Esophagus (tissue), 2 donors: Measurements from ENCODE around the gene CNBP. TPM values are rescaled to one million over a fixed set of nuclear protein-coding genes. Genes with fewer than 3 reads are reported as not detected.
"Not testable (repeated sequence)": the region's sequence is repeated elsewhere in the genome, so short reads cannot be mapped to it uniquely, and the experiment has no call there.

ENCODE experiments used
- H3K27ac ChIP-seq, 2 donors: one replicate each; pipeline ENCODE4 v1.5.1; 2013; ENCODE audit warnings: low read depth in 2 of 2, mild to moderate bottlenecking in 2 of 2, inconsistent platforms in 1 of 2, low read length in 1 of 2, moderate library complexity in 1 of 2
- H3K27me3 ChIP-seq, 2 donors: one replicate each; pipeline ENCODE4 v1.6.1; 2013; ENCODE audit warnings: low read length in 2 of 2, control low read depth in 1 of 2, mild to moderate bottlenecking in 1 of 2; ENCODE audit not compliant: insufficient read depth in 2 of 2, control insufficient read depth in 1 of 2
- H3K36me3 ChIP-seq, 2 donors: one replicate each; pipeline ENCODE4 v1.6.1; 2013; ENCODE audit warnings: low read length in 1 of 2; ENCODE audit not compliant: control insufficient read depth in 2 of 2, insufficient read depth in 2 of 2
- H3K4me1 ChIP-seq, 2 donors: one replicate each; pipeline ENCODE4 v1.6.1; 2013; ENCODE audit warnings: low read length in 1 of 2; ENCODE audit not compliant: control insufficient read depth in 2 of 2, insufficient read depth in 2 of 2
- H3K4me3 ChIP-seq, 2 donors: one replicate each; pipeline ENCODE4 v1.5.1; 2013; ENCODE audit warnings: low read length in 2 of 2, mild to moderate bottlenecking in 2 of 2, low read depth in 1 of 2, moderate library complexity in 1 of 2
- H3K9me3 ChIP-seq, 2 donors: one replicate each; pipeline ENCODE4 v1.6.1; 2013; ENCODE audit warnings: mild to moderate bottlenecking in 2 of 2, low read depth in 1 of 2, low read length in 1 of 2, moderate library complexity in 1 of 2; ENCODE audit not compliant: control insufficient read depth in 2 of 2, insufficient read depth in 1 of 2
- WGBS, 2 donors: extraction: QIAGEN DNeasy Blood & Tissue Kit; methylation state at CpG; one replicate each; pipeline ENCODE4 v1.1.7; 2013; 5-methylcytosine and 5-hydroxymethylcytosine counted together
- polyA plus RNA-seq, 2 donors: library from polyadenylated mRNA; stranded (reverse); fragments of 200-250 nt; gene quantifications; one replicate each; pipeline ENCODE4 v1.2.3, GENCODE V29; 2013
- donor health status: healthy with polysubstance abuse.
- donor health status: Bipolar disorder and iron deficiency.

Gene CNBP
- 100 to 1,000 TPM; 287 to 351 TPM for polyA plus RNA-seq

GRCh38 chr3:129183569-129184395 is at the start of gene CNBP:
CNBP (minus strand) TSS chr3:129183896; CDS start chr3:129171757, 12,139 bp downstream.
- WGBS, 2 donors = 0% methylated on average over 83 of the region's 83 CpGs

GRCh38 chr3:129231331-129232119 is 47.8 kb upstream of the CNBP start:
- Histone ChIP-seq H3K36me3 (no peaks in the 10 kb centered on the region), H3K27ac (no peak overlapping the region), H3K9me3 (no peaks in the 10 kb centered on the region), H3K4me3 (no peak overlapping the region), H3K27me3 (no peaks in the 10 kb centered on the region), H3K4me1 (peaks cover 3 to 12% of the 10 kb centered on the region in 2 donors)
- WGBS, 2 donors = 76 to 82% methylated on average over 10 of the region's 10 CpGs

More at GRCh38 chr3:129183569-129184395, at the start of gene CNBP:
- peaks cover 0 to 2% of the 10 kb centered on the region in 2 donors for H3K4me1 ChIP-seq
- peaks cover 0 to 3% of the 10 kb centered on the region in 2 donors for H3K36me3 ChIP-seq
- peak within 1 kb of the TSS; percentile 97 to 100 for H3K27ac ChIP-seq
- no peaks in the 10 kb centered on the region for H3K9me3 ChIP-seq
- peak within 1 kb of the TSS; percentile 83 to 99 for H3K4me3 ChIP-seq
- no peaks in the 10 kb centered on the region for H3K27me3 ChIP-seq

GRCh38 chr3:129230311-129231019 is 46.8 kb upstream of the CNBP start:
- 40 to 42% methylated on average over 7 of the region's 7 CpGs for WGBS, 2 donors

GRCh38 chr3:129228891-129229585 is 45.3 kb upstream of the CNBP start:
- Histone ChIP-seq H3K27ac (peak overlapping the region; percentile 66 to 83), H3K27me3 (no peaks in the 10 kb centered on the region), H3K36me3 (no peaks in the 10 kb centered on the region), H3K9me3 (no peaks in the 10 kb centered on the region), H3K4me1 (peaks cover 3 to 15% of the 10 kb centered on the region in 2 donors), H3K4me3 (no peak overlapping the region)
- WGBS, 2 donors = 64 to 72% methylated on average over 11 of the region's 11 CpGs

More at GRCh38 chr3:129230311-129231019, 46.8 kb upstream of the CNBP start:
- Histone ChIP-seq H3K4me3 (no peak overlapping the region), H3K27ac (peak overlapping the region in 1 of 2 donors; percentile 67), H3K4me1 (peaks cover 3 to 12% of the 10 kb centered on the region in 2 donors), H3K27me3 (no peaks in the 10 kb centered on the region), H3K9me3 (no peaks in the 10 kb centered on the region), H3K36me3 (no peaks in the 10 kb centered on the region)

GRCh38 chr3:129226374-129226773 is 42.7 kb upstream of the CNBP start:
- 37 to 53% methylated on average over 6 of the region's 6 CpGs for WGBS, 2 donors
- H3K27ac ChIP-seq = peak overlapping the region; percentile 52 to 70
- H3K4me1 ChIP-seq = peaks cover 3 to 15% of the 10 kb centered on the region in 2 donors
- no peaks in the 10 kb centered on the region for H3K27me3 ChIP-seq
- no peaks in the 10 kb centered on the region for H3K36me3 ChIP-seq
- H3K9me3 ChIP-seq = no peaks in the 10 kb centered on the region
- H3K4me3 ChIP-seq = no peak overlapping the region

- Histone ChIP-seq H3K9me3 (no peaks in the 10 kb centered on the region), H3K36me3 (no peaks in the 10 kb centered on the region), H3K4me1 (peaks cover 3 to 15% of the 10 kb centered on the region in 2 donors), H3K27me3 (no peaks in the 10 kb centered on the region), H3K4me3 (no peak overlapping the region), H3K27ac (peak overlapping the region; percentile 43 to 87)
- 4 to 5% methylated on average over 9 of the region's 9 CpGs for WGBS, 2 donors
Measured at GRCh38 chr3:129224984-129225393, 41.3 kb upstream of the CNBP start.

- 36 to 92% methylated on average over 1 of the region's 1 CpG for WGBS, 2 donors
- H3K4me1 ChIP-seq = peaks cover under 1 to 12% of the 10 kb centered on the region in 2 donors
- H3K27me3 ChIP-seq, H3K36me3 ChIP-seq, H3K4me3 ChIP-seq, H3K27ac ChIP-seq, H3K9me3 ChIP-seq: not testable (repeated sequence)
Measured at GRCh38 chr3:129224387-129224786, 40.7 kb upstream of the CNBP start.

GRCh38 chr3:129218742-129219141 is 35.0 kb upstream of the CNBP start:
- 83 to 94% methylated on average over 2 of the region's 2 CpGs for WGBS, 2 donors
- no peaks in the 10 kb centered on the region for H3K9me3 ChIP-seq
- H3K4me1 ChIP-seq = no peaks in the 10 kb centered on the region
- no peak overlapping the region for H3K4me3 ChIP-seq
- H3K36me3 ChIP-seq = no peaks in the 10 kb centered on the region
- H3K27me3 ChIP-seq = no peaks in the 10 kb centered on the region
- no peak overlapping the region for H3K27ac ChIP-seq

- no peak overlapping the region for H3K4me3 ChIP-seq
- WGBS, 2 donors = 96 to 97% methylated on average over 5 of the region's 5 CpGs
- H3K9me3 ChIP-seq = no peaks in the 10 kb centered on the region
- no peaks in the 10 kb centered on the region for H3K36me3 ChIP-seq
- H3K27me3 ChIP-seq = no peaks in the 10 kb centered on the region
- no peak overlapping the region for H3K27ac ChIP-seq
- H3K4me1 ChIP-seq = peaks cover 0 to 3% of the 10 kb centered on the region in 2 donors
Measured at GRCh38 chr3:129213238-129213637, 29.5 kb upstream of the CNBP start.
